GM21390 (cell line): Measurements from ENCODE around the gene SPATA46.
"Not testable (repeated sequence)": the region's sequence is repeated elsewhere in the genome, so short reads cannot be mapped to it uniquely, and the experiment has no call there.

ENCODE experiments used
- ATAC-seq: cut with Tn5 transposase; IDR thresholded peaks from one replicate; pipeline ENCODE4 v1.9.1; 2021; ENCODE audit not compliant: unreplicated experiment

SPATA46 gene

GRCh38 chr1:162376691-162377090 lies at the start of gene SPATA46:
TSS of gene SPATA46 (minus strand) at chr1:162376854. CDS start at chr1:162376790, 64 bp downstream.
- ATAC-seq = no peak

DNA sequence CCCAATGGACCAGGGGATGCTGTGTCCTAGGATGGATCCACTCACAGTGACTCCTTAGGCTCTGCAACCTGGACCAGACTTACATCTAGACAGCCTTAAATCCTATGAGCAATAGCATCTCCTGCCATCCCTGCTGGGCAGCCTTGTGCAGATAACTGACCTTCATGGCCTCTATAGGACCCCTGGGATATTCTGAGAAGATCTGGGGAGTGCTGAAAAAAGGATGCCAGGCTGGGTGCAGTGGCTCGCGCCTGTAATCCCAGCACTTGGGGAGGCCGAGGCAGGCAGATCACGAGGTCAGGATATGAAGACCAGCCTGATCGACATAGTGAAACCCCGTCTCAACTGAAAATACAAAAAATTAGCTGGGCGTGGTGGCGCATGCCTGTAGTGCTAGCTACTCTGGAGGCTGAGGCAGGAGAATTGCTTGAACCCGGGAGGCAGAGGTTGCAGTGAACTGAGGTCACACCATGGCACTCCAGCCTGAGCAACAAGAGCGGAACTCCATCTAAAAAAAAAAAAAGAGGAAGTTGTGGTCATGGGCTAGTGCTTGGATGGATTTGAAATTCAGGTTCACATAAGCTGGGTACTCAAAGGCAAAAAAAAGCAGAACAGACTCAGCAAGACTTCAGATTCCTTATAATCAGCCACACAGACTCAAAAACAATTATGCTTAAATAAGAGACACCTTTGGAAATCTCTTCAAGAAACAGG lies 46.2 kb upstream of the SPATA46 start:
- no peak for ATAC-seq

DNA sequence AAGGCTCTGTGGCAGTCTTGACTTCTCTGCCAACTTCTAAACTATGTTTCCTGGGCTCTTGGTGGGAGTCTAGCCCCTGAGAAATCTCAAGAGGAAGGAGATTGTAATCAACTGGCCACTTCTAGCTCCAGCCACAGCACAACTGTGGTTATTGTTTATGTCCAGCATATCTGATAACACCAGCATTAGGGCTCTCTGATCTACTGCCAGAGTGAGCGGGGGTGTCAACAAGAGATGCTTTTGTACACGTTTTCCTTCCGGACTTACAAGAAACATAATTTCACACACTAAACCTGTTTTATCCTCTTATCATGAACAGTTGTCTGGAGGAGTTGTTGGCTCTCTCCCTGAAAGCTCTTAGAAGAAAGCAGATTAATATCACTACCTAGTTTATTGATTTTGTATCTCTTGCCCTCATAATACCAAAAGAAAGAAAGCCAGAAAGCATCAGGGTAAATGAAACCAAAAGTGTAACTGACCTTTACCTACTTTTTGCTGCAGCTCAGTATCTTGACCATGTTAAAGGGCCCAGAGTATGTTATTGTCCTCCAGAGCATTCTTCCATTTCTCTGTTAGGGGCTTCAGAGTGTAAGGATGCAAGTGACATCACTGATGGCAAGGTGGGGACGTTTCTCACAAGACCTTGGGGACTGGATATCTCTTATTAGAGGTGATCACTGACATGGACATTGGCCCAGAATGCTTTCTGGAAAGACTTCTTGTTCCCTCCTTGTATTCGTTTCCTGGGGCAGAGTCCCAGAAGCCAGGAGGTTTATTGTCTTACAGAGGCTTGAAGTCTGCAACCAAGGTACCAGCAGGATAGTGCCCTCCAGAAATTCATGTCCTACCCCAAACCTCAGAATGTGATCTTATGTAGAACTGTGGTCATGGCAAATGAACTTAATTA lies 44.9 kb upstream of the SPATA46 start:
- ATAC-seq = no peak

DNA sequence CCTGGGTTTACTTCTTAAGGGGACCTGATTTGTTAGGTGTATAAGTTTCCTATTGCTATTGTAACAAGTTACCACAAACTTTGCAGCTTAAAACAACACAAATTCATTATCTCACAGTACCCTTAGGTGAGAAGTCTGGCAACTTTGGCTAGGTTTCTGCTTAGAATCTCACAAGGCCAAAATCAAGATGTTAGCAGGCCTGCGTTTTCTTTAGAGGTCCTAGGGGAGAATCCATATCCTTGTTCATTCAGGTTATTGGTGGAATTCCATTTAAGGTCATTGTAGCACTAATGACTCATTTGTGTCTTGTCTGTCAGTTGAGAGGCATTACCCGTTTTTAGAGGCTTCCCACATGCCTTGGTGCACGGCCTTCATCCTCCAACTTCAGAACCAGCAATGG lies 43.5 kb upstream of the SPATA46 start:
- ATAC-seq = no peak

GRCh38 chr1:162419450-162419931 lies 42.8 kb upstream of the SPATA46 start:
- not testable (repeated sequence) for ATAC-seq

GRCh38 chr1:162418584-162418983 lies 41.9 kb upstream of the SPATA46 start:
- ATAC-seq = not testable (repeated sequence)

- ATAC-seq = no peak
These were observed 41.0 kb upstream of the SPATA46 start for GRCh38 chr1:162417650-162418049.

GRCh38 chr1:162416909-162417308 lies 40.3 kb upstream of the SPATA46 start:
- no peak for ATAC-seq

DNA sequence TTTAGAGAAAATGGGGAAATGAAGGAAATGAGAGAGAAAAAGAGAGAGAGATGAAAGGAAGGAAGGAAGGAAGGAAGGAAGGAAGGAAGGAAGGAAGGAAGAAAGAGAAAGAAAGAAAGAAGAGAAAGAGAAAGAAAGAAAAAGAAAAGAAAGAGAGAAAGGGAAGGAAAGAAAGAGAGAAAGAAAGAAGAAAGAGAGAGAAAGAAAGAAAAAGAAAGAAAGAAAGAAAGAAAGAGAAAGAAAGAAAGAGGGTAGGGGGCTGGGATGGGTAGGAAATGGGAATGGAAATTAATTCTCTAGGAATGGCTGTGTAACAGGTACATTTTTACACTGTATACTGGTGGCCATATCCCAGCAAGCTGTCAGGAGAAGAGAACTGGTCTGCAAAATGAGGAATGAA lies 39.6 kb upstream of the SPATA46 start:
- no peak for ATAC-seq

- no peak for ATAC-seq
These were observed 35.3 kb upstream of the SPATA46 start, which contains the start of gene SH2D1B for GRCh38 chr1:162412002-162412401. TSS of gene SH2D1B (minus strand) at chr1:162412136. CDS start at chr1:162412016, 120 bp downstream.

DNA sequence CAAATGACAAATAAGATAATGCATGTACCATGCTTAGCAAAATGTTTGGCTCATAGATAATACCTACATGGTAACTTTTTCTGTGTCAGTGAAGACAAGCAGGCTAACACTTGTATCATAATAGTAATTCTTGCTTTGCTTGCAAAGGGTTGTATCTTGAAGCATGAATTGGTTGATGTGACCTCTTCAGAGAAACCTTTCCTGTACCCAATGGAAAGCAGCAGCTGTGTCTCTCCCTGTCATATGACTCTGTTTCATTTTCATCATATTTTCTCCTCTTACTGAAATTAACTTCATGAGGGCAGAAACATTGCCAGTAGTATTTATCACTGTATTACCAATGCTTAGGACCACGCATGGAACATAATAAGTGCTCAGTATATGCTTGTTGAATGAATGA lies 30.9 kb upstream of the SPATA46 start:
- no peak for ATAC-seq

- ATAC-seq = no peak
These were observed 30.2 kb upstream of the SPATA46 start for GRCh38 chr1:162406811-162407210.

DNA sequence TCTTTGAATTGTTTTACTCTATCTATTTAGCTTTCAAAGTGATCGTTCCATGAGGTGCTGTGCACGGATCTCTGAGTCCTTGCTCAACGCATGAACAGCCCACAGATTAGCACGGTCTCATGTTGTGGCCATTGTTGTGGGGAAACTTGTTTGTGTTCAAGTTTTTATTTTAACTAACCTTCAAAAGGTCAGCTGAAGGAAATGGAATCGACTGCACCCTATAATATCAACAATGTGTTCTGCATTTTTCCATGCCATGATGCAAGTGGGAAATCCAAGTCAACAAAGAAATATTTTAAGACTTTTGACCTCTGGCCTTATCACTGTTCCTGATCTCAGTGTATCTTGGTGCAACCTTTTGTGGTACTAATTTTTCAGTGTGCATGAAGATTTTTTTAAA lies 29.1 kb upstream of the SPATA46 start:
- no peak for ATAC-seq

- no peak for ATAC-seq
These were observed 28.0 kb upstream of the SPATA46 start for GRCh38 chr1:162404550-162405160.

- no peak for ATAC-seq
These were observed 24.2 kb upstream of the SPATA46 start for GRCh38 chr1:162400790-162401355.

DNA sequence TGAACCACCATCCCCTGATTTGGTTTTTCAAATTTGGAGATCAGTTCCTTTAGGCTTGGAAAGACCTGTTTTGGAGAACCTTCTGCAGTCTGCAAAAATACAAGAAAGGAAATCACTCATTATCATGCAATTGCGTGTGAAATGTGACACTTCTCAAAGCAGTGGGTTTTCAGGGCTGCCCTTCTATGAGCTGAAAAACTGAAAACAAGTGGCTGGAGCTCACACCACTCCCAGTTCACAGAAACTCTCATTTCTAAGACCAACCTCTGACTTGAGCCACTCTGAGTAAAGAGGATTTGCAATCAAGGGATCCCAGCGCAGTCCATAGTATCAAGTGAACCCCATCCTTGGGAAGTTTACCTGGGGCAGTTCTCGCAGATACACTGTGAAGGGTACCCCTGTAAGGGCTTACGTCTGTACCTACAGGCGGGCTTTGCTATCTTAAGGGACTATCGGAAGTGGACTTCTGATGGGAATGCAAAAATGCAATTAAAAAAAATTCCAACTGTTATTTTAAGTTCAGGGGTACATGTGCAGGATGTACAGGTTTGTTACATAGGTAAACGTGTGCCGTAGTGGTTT lies 22.4 kb upstream of the SPATA46 start:
- ATAC-seq = no peak

GRCh38 chr1:162397943-162398560 lies 21.4 kb upstream of the SPATA46 start:
- ATAC-seq = no peak

- no peak for ATAC-seq
These were observed 20.4 kb upstream of the SPATA46 start for GRCh38 chr1:162397039-162397448.

GRCh38 chr1:162396201-162396906 lies 19.7 kb upstream of the SPATA46 start:
- ATAC-seq = no peak
